ENCODE results near the gene UBE3B.

GRCh38 chr12:109501299-109501698 is 23.9 kb downstream of the UBE3B start:
- TF ChIP-seq CTCF (conservative IDR thresholded peaks at IDR 0.05) (no peak), EZH2 (IDR thresholded peaks at IDR 0.05; ENCODE audit: low read depth) (no peak)

Data from PC-9 (cell line).